CD14-positive monocyte (primary cell): ENCODE measurements around the gene RAB28. TPM values are rescaled to one million over a fixed set of nuclear protein-coding genes. Genes with fewer than 3 reads are reported as not detected.

Source experiments
- DNase-seq, 3 donors: peaks; one replicate each; pipeline ENCODE4 v3.0.0-alpha.2; 2011 to 2022
- H2AFZ ChIP-seq: 2 replicates; pipeline ENCODE4 v1.6.0; 2012; ENCODE audit warnings: mild to moderate bottlenecking, low read depth, low read length, inconsistent platforms; ENCODE audit not compliant: insufficient read depth, poor library complexity, severe bottlenecking
- H3K27ac ChIP-seq, 2 donors: 1 replicate in 1 of 2; 2 replicates in 1 of 2; pipeline ENCODE4 v1.5.1; 2012 to 2013; ENCODE audit warnings: low read length in 2 of 2, control low read depth in 1 of 2, inconsistent platforms in 1 of 2, low read depth in 1 of 2, mild to moderate bottlenecking in 1 of 2
- H3K27me3 ChIP-seq, 2 donors: one replicate each; pipeline versions ENCODE4 v1.6.0 to v1.6.1; 2011 to 2013; ENCODE audit warnings: low read length in 2 of 2; ENCODE audit not compliant: control insufficient read depth in 2 of 2, insufficient read depth in 2 of 2
- H3K36me3 ChIP-seq, 2 donors: replicated peaks in 1 of 2; 1 replicate in 1 of 2; 2 replicates in 1 of 2; pipeline versions ENCODE4 v1.5.1 to v1.6.1; 2012 to 2013; ENCODE audit warnings: low read length in 2 of 2, control low read depth in 1 of 2, inconsistent platforms in 1 of 2, mild to moderate bottlenecking in 1 of 2; ENCODE audit not compliant: insufficient read depth in 2 of 2, control insufficient read depth in 1 of 2
- H3K4me1 ChIP-seq, 2 donors: 1 replicate in 1 of 2; 2 replicates in 1 of 2; pipeline versions ENCODE4 v1.5.1 to v1.6.1; 2012 to 2013; ENCODE audit warnings: low read length in 2 of 2, control low read depth in 1 of 2, inconsistent platforms in 1 of 2, mild to moderate bottlenecking in 1 of 2, moderate library complexity in 1 of 2; ENCODE audit not compliant: insufficient read depth in 2 of 2, control insufficient read depth in 1 of 2
- H3K4me2 ChIP-seq: replicated peaks from 2 replicates; pipeline ENCODE3; 2012; ENCODE audit warnings: low read length, moderate library complexity, mild to moderate bottlenecking; ENCODE audit not compliant: poor library complexity, severe bottlenecking; ENCODE audit errors: extremely low read depth
- H3K4me3 ChIP-seq, 3 experiments: fragments of 200-600 bp in 1 of 3; sonication (generic) in 1 of 3; replicated peaks in 1 of 3; 1 replicate in 2 of 3; 2 replicates in 1 of 3; pipeline ENCODE4 v1.5.1; 2011 to 2013; ENCODE audit warnings: low read length in 3 of 3, mild to moderate bottlenecking in 3 of 3, control low read depth in 2 of 3, low read depth in 2 of 3, inconsistent platforms in 1 of 3, moderate library complexity in 1 of 3
- H3K79me2 ChIP-seq: 2 replicates; pipeline ENCODE4 v1.6.0; 2012; ENCODE audit warnings: mild to moderate bottlenecking, control low read depth, inconsistent platforms, low read length, moderate library complexity; ENCODE audit not compliant: insufficient read depth
- H3K9ac ChIP-seq: 2 replicates; pipeline ENCODE4 v1.6.0; 2017; ENCODE audit warnings: low read length, mild to moderate bottlenecking; ENCODE audit not compliant: insufficient read depth, poor library complexity, severe bottlenecking
- H3K9me3 ChIP-seq, 2 donors: replicated peaks in 1 of 2; 1 replicate in 1 of 2; 2 replicates in 1 of 2; pipeline versions ENCODE4 v1.5.1 to v1.6.1; 2012 to 2013; ENCODE audit warnings: low read length in 2 of 2, control low read depth in 1 of 2; ENCODE audit not compliant: control insufficient read depth in 1 of 2, insufficient read depth in 1 of 2
- H4K20me1 ChIP-seq: 2 replicates; pipeline ENCODE4 v1.6.0; 2012; ENCODE audit warnings: mild to moderate bottlenecking, low read length, control low read depth, moderate library complexity; ENCODE audit not compliant: insufficient read depth
- H3K27ac Mint-ChIP-seq, 7 donors: one replicate each; pipeline ENCODE4 v1.8.0; 2020; ENCODE audit warnings: mild to moderate bottlenecking in 7 of 7, mixed read lengths in 7 of 7, moderate library complexity in 6 of 7, inconsistent platforms in 2 of 7
- H3K27me3 Mint-ChIP-seq, 3 donors: one replicate each; pipeline ENCODE4 v1.8.0; 2021 to 2022; ENCODE audit warnings: low read depth in 3 of 3, mild to moderate bottlenecking in 3 of 3, mixed read lengths in 3 of 3, moderate library complexity in 3 of 3, inconsistent platforms in 1 of 3
- H3K36me3 Mint-ChIP-seq, 2 donors: one replicate each; pipeline ENCODE4 v1.8.0; 2020; ENCODE audit warnings: mixed read lengths in 2 of 2, inconsistent platforms in 1 of 2, mild to moderate bottlenecking in 1 of 2
- H3K4me1 Mint-ChIP-seq: one replicate; pipeline ENCODE4 v1.8.0; 2020; ENCODE audit warnings: mild to moderate bottlenecking, mixed read lengths
- H3K4me3 Mint-ChIP-seq, 2 donors: one replicate each; pipeline ENCODE4 v1.8.0; 2020; ENCODE audit warnings: mild to moderate bottlenecking in 2 of 2, mixed read lengths in 2 of 2, moderate library complexity in 1 of 2
- H3K9me3 Mint-ChIP-seq, 7 donors: one replicate each; pipeline ENCODE4 v1.8.0; 2020 to 2022; ENCODE audit warnings: mixed read lengths in 7 of 7, mild to moderate bottlenecking in 6 of 7, moderate library complexity in 6 of 7, inconsistent platforms in 2 of 7
- CTCF ChIP-seq: fragments of 200-600 bp; IDR thresholded peaks from one replicate; pipeline ENCODE4 v1.8.0; 2022; ENCODE audit warnings: antibody characterized with exemption, mild to moderate bottlenecking
- WGBS: methylation state at CpG from one replicate; pipeline ENCODE4 v1.1.5; 2013; ENCODE audit warnings: missing lambda C conversion rate; ENCODE audit not compliant: insufficient coverage; 5-methylcytosine and 5-hydroxymethylcytosine counted together
- intact Hi-C, 2 donors: fragments of 100-400 bp; cut with micrococcal nuclease; formaldehyde crosslinking; loops; one replicate each; pipeline versions ENCODE4 v1.15.0 to v1.15.1; 2023
- polyA plus RNA-seq, 3 donors: library from polyadenylated mRNA; depleted of rRNA in 1 of 3; unstranded in 2 of 3; stranded (reverse) in 1 of 3; fragments of 300-500 nt in 2 of 3; fragments of >200 nt in 1 of 3; fragmentation: Illumina TruSeq in 2 of 3; gene quantifications; 1 replicate in 2 of 3; 2 replicates in 1 of 3; pipeline ENCODE4 v1.2.3, GENCODE V29; 2012 to 2021

The RAB28 gene
- polyA plus RNA-seq, 3 donors, result 7.6 to 18.0 (median 17.8) TPM

GRCh38 chr4:13328591-13328990 is 155.5 kb downstream of the RAB28 start:
- intact Hi-C loops, result no loop called here
- Mint-ChIP-seq H3K36me3 (no peaks in the 10 kb centered on the region), H3K4me1 (no peaks in the 10 kb centered on the region), H3K4me3 (no peak overlapping the region), H3K27ac (no peak overlapping the region), H3K27me3 (no peaks in the 10 kb centered on the region), H3K9me3 (peaks cover 0 to 15% (median 5%) of the 10 kb centered on the region in 7 donors)
- no peak overlapping the region for H3K4me2 ChIP-seq
- no peaks in the 10 kb centered on the region for H4K20me1 ChIP-seq
- no peak for TF ChIP-seq CTCF
- no peaks in the 10 kb centered on the region for H3K36me3 ChIP-seq
- no peaks in the 10 kb centered on the region for H3K79me2 ChIP-seq
- no peaks in the 10 kb centered on the region for H3K4me1 ChIP-seq
- no peak overlapping the region for H3K4me3 ChIP-seq
- H3K27ac ChIP-seq, result no peak overlapping the region
- H2AFZ ChIP-seq, result no peak overlapping the region
- H3K9me3 ChIP-seq, result peaks cover 8 to 10% of the 10 kb centered on the region in 2 donors
- no peak for DNase-seq
- WGBS, result no CpG with 5 or more reads among the region's 2 CpGs
- no peaks in the 10 kb centered on the region for H3K27me3 ChIP-seq
- no peak overlapping the region for H3K9ac ChIP-seq

GRCh38 chr4:13327991-13328390 is 156.1 kb downstream of the RAB28 start:
- H3K9me3 Mint-ChIP-seq, result peaks cover 0 to 16% (median 5%) of the 10 kb centered on the region in 7 donors
- Histone ChIP-seq H3K27me3 (no peaks in the 10 kb centered on the region), H3K4me3 (no peak overlapping the region), H3K27ac (no peak overlapping the region), H4K20me1 (no peaks in the 10 kb centered on the region), H3K4me2 (no peak overlapping the region), H2AFZ (no peak overlapping the region), H3K36me3 (no peaks in the 10 kb centered on the region), H3K4me1 (no peaks in the 10 kb centered on the region), H3K9me3 (peaks cover 4 to 10% of the 10 kb centered on the region in 2 donors), H3K79me2 (no peaks in the 10 kb centered on the region), H3K9ac (no peak overlapping the region)
- no peak overlapping the region for H3K4me3 Mint-ChIP-seq
- intact Hi-C loops, result no loop called here
- no peaks in the 10 kb centered on the region for H3K27me3 Mint-ChIP-seq
- no CpG with 5 or more reads among the region's 3 CpGs for WGBS
- H3K27ac Mint-ChIP-seq, result no peak overlapping the region
- H3K4me1 Mint-ChIP-seq, result no peaks in the 10 kb centered on the region
- TF ChIP-seq CTCF, result no peak
- DNase-seq, result no peak
- H3K36me3 Mint-ChIP-seq, result no peaks in the 10 kb centered on the region
